HS-5 (cell line): ENCODE data around the gene DTWD2.
"Not testable (repeated sequence)": the region's sequence is repeated elsewhere in the genome, so short reads cannot be mapped to it uniquely, and the experiment has no call there.

Source experiments
- DNase-seq: peaks from one replicate; pipeline ENCODE4 v3.0.0-alpha.2; 2012; ENCODE audit warnings: low read depth

The DTWD2 gene

DNA sequence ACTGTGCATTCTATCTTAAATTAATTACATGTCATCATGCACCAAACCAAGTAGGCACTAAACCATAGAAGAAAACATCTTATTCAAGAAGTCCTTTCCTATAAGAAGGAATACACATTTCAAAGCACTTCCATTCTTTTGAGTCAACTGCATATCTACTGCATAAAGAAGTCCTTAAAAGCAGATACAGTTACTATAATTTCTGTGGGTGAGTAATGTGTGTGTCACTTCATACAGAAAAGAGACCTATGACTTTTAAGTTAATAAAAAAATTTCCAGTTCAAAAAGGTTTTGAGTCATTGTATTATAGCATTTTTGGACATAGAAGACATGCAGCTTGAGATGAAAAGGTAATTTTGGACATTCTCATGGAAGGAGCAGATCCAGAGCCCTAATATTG, 125.0 kb downstream of the DTWD2 start:
- peak; percentile 46 for DNase-seq

DNA sequence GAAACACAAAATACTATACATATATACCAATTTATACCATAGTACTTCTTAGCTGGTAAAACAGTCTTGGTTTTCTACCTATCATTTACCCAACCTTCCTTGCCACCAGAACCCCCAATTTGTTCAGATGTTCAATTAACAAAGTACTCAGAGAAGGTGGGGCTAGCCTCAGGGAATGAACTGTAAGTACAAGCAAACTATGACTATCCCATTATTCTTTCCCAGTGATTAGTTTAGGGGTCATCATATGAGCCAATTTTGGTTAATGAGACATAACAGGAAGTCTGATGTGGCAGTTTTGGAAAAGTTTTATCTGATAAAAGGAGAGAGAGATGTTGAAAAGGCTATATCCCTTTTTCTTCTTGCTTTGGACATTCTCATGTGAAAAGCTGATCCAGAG, 125.8 kb downstream of the DTWD2 start:
- peak; percentile 14 for DNase-seq

DNA sequence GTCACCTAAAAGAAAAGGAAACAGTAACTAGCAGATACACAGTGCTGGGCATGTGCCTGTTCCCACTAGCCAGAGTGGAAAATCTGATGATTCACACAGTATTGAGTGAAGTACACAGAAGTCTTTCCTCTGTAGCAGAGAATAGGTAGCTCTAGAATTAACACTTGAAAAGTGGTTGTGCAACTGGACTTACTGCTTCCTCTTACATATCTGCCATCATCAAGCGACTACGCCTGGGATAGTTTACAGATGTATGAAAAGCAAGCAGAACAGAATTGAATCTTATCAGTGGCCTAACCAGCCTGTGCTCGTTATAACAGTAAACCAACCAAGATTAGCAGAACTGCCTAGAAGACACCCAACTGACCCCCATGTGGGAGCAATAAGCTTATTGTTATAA, 130.6 kb downstream of the DTWD2 start:
- no peak for DNase-seq

DNA sequence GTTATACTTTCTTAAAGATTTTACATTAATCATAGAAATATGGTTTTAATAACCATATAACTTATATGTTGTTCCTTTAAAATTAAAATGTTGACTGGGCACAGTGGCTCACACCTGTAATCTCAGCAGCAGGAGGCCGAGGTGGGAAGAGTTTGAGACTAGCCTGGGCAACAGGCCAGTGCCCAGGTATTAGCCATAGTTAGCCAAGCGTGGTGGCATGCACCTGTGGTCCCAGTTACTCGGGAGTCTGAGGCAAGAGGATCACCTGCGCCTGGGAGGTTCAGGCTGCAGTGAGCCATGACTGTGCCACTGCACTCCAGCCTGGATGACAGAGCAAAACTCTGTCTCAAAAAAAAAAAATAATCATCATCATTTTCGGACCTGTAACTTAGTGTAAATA, 133.5 kb downstream of the DTWD2 start:
- no peak for DNase-seq

DNA sequence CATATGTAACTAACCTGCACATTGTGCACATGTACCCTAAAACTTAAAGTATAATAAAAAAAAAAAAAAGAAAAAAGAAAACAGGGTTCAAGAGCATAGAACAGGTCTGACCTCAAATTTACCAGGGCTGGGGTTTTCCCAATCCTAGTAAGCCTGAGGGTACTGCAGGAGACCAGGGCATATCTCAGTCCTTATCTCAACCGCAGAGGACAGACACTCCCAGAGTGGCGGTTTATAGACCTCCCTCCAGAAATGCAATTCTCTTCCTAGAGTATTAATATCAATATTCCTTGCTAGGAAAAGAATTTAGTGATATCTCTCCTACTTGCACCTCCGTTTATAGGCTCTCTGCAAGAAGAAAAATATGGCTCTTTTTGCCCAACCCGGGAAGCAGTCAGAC, 136.6 kb downstream of the DTWD2 start:
- DNase-seq: not testable (repeated sequence)

DNA sequence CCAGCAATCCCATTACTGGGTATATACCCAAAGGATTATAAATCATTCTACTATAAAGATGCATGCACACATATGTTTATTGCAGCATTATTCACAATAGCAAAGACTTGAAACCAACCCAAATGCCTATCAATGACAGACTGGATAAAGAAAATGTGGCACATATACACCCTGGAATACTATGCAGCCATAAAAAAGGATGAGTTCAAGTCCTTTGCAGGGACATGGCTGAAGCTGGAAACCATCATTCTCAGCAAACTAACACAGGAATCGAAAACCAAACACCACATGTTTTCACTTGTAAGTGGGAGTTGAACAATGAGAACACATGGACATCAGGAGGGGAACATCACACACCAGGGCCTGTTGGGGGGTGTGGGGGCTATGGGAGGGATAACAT, 138.8 kb downstream of the DTWD2 start:
- not testable (repeated sequence) for DNase-seq

DNA sequence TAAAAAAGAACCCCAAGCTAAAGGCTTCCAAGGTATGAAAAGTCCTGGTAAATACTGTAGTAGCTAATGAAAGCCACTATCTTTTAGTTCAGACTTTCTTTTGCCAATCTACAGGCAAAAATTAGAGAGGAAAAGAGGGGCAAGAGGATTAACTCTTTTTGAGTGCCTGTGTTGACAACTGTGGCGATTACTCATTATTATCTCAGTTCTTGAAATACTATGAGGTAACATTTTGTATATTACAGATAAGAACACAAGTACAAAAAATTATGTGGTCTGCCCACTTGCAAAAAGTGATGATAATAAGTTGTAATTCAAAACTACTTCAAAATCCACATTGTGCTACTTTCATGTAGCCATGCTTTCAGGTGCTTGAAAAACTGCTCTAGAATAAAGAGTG, 144.0 kb downstream of the DTWD2 start:
- DNase-seq: no peak

DNA sequence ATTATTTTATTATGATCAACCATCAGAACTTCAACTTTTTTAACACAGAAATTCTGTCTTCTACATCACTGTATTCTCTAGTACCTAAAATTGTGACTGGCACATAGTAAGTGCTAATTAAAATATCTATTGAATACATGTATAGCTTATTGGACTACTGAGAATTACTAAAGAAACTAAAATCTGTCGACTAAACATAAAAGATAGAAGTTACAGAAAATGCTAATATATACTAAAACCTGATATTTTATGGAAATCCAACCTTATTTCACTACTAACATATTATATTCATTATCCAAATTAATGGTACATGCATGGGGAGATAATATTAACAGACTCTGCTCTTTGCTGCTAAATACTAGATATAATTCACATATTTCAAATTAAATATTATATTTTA, 153.6 kb downstream of the DTWD2 start:
- no peak for DNase-seq

DNA sequence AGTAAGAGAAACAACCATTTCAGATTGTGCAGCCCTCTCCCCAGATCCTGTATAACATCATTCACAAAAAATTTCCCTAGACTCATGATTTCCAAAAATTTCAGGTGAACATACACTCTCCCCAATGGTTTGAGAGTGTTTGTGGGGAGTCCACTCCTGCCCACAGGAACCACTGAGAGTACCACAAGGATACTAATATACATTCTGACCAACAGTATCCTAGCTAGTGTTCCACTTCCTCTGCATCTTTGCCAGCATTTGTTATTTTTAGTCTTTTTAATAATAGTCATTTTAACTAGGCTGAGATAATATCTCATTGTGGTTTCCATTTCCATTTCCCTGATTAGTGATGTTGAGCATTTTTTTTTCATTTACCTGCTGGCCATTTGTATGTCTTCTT, 155.4 kb downstream of the DTWD2 start:
- DNase-seq: no peak

DNA sequence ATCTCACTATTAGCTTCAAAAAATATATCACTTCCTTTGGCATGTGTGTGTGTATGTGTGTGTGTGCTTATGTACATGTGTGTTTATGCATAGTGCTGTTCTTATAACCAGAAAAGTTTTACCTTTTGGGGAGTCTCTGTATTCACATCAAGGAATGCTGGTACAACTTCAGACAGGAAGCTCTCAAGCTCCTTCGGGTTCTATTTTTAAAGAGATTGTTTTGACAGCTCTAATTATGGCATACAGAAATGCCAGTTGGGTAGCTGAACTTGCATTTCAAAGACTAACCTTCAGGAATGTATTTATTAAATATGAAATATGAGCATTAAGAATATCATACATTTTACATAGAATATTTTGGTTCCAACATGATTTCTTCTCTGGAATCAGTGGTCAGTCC, 163.1 kb downstream of the DTWD2 start:
- DNase-seq: no peak

DNA sequence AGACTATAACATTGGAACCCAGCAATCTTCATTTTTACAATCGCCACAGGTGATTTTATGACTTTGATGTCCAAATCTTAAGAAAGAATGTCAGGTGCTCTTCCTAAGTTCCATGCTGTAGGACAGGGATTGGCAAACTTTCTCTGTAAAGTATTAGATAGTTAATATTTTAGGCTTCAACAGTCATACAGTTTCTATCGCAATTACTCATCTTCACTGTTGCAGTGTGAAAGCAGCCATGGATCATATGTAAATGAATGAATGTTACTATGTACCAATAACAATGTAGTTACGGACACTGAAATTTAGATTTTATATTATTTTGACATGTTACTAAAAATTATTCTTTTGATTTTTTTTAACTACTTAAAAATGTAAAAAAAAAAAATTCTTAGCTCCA, 169.7 kb downstream of the DTWD2 start:
- no peak for DNase-seq

DNA sequence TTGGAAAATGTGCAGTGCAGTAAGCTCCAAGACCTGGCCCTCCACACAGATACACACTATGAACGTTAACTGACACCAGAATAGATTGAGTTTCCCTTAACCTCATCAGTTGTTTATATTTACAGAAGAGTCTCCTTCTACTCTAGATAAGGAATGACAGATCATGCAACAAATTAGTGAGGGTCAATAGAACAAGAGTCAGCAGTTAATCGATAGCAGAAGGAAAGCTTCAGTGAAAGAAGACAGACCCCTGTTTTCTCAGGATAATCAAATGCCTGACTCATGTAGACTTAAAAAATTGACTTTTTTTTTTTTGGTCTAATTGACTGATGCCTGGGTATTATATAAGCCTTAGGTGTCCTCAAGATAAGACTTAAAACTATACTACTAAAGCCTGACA, 179.9 kb downstream of the DTWD2 start:
- no peak for DNase-seq

DNA sequence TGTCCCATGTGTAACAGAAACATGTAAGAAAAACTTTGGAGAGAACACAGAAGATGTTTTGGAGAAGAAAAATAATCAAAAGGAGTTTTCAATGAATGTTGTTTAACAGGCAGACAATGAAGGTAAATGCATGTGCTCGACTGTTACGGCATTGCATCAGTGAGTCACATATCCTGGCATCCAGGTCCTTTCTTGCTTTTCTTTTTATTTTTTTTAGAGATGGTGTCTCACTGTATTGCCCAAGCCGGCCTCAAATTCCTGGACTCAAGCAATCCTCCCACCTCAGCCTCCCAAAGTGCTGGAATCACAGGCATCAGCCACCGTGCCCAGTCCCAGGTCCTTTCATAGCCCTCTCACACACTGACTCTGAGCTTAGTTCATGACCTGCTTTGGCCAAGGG, 181.8 kb downstream of the DTWD2 start:
- DNase-seq: no peak

DNA sequence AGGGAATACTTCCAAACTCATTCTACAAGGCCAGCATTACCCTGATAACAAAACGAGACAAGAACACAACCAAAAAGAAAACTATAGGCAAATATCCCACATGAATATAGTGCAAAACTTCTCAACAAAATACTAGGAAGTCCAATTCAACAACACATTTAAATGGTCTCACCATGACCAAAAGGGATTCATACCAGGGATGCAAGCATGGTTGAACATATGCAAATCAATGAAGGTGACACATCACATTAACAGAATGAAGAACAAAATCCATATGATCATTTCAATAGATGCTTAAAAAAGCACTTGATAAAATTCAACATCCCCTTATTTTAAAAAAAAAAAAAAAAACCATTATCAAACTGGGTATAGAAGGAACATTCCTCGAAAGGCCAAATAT, 186.0 kb downstream of the DTWD2 start:
- no peak for DNase-seq

DNA sequence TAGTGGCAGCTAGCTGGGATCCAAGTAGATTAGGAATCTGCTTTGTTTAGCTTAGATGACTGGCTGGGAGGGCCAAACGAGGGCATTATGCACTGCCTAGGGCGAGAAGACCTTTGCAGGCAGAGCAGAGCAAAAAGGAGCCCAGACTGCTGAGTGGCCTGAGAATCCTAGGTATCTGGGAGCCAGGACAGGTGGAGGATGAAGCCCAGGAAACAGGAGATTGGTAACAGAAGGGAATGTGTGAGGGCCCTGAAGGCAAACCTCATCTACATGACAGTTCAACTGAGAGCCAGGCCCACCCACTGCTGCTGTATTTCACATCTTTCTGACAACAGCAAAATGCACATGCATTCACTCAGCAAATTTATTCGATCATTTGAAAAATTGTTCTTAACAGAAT, 192.3 kb downstream of the DTWD2 start:
- DNase-seq: no peak

DNA sequence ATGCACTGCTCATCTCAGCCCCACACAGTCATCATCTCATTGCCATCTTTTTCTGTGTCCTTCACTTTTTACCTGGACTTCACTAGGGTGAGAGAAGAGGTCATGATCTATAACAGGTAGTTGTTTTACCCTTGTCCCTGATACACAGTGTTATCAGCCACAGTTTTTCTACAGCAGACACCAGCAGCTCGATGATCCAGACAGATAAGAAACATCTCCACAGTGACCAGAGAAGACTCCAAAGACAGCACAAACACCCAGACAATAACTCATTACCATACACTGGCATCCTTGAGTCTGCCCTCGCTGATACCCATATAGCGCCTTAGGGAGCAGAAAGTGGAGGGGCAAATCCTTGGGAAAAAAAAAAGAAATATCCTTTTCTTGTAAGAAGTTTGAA, 194.1 kb downstream of the DTWD2 start:
- DNase-seq: no peak

DNA sequence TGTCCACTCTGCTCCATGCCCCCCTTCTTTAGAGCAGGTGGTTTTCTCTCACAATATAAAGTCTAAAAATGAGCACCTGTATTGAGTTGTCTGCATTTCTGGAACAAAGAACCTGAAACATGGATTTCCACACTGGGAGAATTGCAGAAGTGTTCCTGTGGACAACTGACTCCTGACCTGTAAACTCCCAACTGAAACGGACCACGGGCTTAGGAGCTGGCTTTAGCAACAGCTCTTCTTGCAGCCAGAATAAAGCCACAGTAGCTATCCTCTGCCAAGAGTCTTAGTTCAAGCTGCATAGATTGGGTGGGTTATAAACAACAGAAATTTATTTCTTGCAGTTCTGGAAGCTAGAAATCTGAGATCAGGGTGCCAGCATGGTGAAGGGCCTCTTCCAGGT, 194.7 kb downstream of the DTWD2 start:
- no peak for DNase-seq

DNA sequence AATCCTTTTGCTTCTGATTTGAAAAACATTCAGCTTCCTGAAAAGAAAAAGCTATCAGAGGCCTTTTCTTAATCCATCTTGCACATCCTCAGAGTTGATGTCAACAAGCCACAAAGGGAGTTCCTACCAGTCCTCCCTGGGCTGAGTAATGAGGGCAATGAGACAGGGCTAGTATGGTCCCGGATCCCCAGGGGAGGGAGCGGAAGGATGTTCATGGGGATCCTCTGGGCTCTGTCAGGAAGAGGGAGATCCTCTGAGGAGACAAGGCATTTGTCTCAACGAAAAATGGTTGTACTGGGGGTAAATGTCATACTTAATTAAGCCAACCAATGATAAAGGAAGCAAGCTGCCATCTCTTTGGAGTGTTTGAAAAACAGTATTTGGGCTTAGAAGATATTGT, 195.3 kb downstream of the DTWD2 start:
- no peak for DNase-seq

DNA sequence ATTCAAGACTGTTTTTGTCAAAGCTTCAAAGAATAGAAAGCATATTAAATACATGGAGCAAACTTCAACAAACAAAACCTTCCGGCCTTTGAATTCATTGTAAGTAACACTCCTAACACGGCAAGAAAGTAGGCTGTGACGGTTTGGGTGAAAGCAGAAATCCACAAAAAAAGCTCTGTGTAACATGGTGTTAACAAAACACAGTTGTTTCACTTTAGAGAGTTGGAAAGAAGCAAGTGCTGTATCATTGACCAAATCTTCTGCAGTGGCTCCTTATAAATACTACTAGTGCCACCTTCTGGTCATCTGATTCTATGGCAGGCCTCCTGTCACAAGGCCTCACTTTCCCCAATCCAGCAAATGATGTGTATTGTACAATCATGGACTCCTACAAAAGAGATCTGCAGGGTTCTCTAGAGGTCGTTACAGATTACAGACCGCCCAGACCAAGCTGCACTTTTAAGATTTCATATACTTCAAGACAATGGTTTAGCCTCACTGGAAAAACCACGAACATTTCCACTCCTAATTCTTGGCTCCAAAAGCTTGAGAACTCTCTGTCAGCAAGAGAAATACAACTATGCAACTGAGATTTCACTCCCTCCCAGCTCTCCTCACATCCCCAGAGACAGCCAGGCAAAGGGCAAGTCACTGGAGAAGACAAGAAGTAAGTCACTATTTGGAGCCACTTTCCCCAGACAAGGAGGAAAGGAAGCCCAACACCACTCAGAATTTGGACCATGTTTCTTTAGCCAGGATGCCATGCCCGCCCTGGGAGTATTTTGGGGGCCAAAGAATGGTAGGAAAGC, 196.2 kb downstream of the DTWD2 start:
- DNase-seq: peak; percentile 28

DNA sequence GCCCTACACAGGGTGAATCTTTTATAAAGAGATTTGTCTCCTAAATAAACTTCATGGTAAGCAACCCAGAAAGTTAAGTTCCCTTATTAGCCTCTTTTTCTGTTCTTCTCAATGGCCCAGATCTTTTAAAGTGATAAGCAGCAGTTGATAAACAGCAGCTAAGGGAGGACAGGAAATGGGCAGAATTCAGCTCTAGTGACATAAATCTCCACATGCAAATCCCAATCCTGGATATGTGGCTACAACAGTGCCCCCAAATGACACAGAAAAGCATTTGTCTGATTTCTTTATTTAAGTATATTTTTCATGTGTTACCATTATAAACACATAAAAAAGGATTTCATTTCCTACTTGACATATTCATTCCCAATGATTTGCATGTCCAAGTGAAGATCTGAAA, 199.0 kb downstream of the DTWD2 start:
- DNase-seq: no peak

DNA sequence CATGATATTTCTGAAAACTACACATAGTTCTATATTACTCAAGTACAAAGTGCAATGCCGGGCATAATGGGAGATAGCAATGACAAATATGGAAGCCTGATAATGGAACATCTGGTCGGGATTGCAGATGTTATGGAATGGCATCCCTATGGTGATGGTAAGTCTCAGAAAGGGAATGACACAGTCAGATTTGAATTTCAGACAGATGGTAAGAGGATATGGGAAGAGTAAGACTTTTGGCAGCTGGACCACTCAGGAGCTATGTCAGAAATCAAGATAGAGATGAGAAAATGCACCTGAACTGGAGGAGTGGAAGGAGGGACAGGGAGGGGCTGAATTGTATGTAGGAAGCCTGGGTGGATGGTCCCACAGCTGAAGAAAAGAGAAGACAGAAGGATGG, 200.0 kb downstream of the DTWD2 start:
- DNase-seq: no peak
